ENCODE measurements around the gene AKR1D1. TPM values are rescaled to one million over a fixed set of nuclear protein-coding genes. Genes with fewer than 3 reads are reported as not detected.

The AKR1D1 gene
- total and polyA plus RNA-seq, 2 of the 13 experiments (the other 11 are each of a cell fraction or from before 2014, with no cell fraction given), result 6.9 to 37.0 TPM

DNA sequence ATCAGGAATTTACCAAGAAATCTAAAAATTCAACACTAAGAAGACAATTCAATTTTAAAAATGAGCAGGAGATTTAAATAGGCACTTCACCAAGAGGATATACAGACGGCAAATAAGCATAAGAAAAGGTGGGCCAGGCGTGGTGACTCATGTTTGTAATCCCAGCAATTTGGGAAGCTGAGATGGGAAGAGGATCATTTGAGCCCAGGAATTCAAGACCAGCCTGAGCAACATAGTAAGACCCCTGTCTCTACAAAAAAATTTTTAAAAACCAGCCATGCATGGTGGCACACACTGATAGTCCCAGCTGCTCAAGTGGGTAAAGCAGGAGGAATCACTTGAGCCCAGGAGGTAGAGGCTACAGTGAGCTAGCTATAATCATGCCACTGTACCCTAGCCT is 3.5 kb upstream of the AKR1D1 start:
- no peak for DNase-seq (ENCODE audit: low spot score)
- H3K9ac ChIP-seq (ENCODE audit: insufficient read depth, low read depth, low read length), result no peak overlapping the region
- H3K27ac ChIP-seq (ENCODE audit: extremely low read length, insufficient read depth, low read length), result no peak overlapping the region
- TF ChIP-seq XBP1 (CRISPR knock-in tag; IDR thresholded peaks at IDR 0.05) (no peak), CCDC6 (CRISPR knock-in tag; IDR thresholded peaks at IDR 0.05) (no peak), HCFC1 (IDR thresholded peaks at IDR 0.05; ENCODE audit: low read depth, low read length) (no peak), TBX3 (IDR thresholded peaks at IDR 0.05; ENCODE audit: borderline replicate concordance) (no peak), MED1 (CRISPR knock-in tag; IDR thresholded peaks at IDR 0.05) (no peak), IKZF5 (CRISPR knock-in tag; IDR thresholded peaks at IDR 0.05) (no peak), BORCS8-MEF2B (CRISPR knock-in tag; IDR thresholded peaks at IDR 0.05) (no peak), MIER2 (CRISPR knock-in tag; IDR thresholded peaks at IDR 0.05) (no peak)
- TF ChIP-seq, protein P1, sequence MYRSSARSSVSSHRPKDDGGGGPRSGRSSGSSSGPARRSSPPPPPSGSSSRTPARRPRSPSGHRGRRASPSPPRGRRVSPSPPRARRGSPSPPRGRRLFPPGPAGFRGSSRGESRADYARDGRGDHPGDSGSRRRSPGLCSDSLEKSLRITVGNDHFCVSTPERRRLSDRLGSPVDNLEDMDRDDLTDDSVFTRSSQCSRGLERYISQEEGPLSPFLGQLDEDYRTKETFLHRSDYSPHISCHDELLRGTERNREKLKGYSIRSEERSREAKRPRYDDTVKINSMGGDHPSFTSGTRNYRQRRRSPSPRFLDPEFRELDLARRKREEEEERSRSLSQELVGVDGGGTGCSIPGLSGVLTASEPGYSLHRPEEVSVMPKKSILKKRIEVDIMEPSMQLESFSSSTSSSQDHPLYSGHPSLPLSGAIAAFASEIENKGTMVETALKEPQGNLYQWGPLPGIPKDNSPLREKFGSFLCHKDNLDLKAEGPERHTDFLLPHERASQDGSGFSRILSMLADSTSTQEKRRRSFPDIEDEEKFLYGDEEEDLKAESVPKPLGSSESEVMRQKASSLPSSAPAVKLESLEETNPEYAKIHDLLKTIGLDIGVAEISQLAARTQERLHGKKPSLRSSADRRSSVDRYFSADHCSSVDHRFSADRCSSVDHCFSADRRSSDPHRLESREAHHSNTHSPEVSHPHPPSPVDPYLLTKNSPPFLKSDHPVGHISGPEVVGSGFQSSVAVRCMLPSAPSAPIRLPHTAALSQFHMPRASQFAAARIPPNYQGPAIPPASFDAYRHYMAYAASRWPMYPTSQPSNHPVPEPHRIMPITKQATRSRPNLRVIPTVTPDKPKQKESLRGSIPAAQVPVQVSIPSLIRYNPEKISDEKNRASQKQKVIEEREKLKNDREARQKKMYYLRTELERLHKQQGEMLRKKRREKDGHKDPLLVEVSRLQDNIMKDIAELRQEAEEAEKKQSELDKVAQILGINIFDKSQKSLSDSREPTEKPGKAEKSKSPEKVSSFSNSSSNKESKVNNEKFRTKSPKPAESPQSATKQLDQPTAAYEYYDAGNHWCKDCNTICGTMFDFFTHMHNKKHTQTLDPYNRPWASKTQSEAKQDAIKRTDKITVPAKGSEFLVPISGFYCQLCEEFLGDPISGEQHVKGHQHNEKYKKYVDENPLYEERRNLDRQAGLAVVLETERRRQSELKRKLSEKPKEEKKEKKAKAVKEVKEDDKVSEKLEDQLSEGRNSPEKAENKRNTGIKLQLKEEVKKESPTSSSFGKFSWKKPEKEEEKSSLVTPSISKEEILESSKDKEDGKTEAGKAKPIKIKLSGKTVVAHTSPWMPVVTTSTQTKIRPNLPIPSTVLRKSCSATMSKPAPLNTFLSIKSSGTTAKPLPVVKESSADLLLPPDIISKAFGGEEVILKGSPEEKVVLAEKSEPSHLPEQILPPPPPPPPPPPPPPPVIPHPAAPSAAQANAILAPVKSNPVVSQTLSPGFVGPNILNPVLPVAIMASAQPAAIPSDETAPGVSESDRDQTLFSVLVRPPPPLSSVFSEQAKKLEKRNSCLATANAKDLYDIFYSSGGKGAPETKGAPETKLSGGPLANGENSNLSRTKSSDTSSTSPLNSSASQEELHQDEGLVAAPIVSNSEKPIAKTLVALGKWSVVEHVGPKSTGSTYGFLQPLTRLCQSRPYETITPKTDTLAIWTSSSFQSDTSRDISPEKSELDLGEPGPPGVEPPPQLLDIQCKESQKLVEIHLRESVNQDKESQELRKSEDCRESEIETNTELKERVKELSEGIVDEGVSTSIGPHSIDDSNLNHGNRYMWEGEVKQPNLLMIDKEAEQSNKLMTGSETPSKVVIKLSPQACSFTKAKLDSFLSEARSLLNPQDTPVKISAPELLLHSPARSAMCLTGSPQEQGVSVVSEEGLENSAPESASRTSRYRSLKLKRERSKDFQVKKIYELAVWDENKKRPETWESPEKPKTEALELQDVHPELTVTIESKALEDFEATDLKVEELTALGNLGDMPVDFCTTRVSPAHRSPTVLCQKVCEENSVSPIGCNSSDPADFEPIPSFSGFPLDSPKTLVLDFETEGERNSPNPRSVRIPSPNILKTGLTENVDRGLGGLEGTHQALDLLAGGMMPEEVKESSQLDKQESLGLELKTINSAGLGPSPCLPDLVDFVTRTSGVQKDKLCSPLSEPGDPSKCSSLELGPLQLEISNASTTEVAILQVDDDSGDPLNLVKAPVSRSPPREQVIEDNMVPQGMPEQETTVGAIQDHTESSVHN (CRISPR knock-in tag; IDR thresholded peaks at IDR 0.05), result no peak
- TF ChIP-seq, protein P2, sequence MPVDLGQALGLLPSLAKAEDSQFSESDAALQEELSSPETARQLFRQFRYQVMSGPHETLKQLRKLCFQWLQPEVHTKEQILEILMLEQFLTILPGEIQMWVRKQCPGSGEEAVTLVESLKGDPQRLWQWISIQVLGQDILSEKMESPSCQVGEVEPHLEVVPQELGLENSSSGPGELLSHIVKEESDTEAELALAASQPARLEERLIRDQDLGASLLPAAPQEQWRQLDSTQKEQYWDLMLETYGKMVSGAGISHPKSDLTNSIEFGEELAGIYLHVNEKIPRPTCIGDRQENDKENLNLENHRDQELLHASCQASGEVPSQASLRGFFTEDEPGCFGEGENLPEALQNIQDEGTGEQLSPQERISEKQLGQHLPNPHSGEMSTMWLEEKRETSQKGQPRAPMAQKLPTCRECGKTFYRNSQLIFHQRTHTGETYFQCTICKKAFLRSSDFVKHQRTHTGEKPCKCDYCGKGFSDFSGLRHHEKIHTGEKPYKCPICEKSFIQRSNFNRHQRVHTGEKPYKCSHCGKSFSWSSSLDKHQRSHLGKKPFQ (CRISPR knock-in tag; IDR thresholded peaks at IDR 0.05; ENCODE audit: insufficient replicate concordance), result no peak
- no peak for ATAC-seq
- H3K4me3 ChIP-seq (replicated peaks in 1 of 3; ENCODE audit: insufficient read depth in 1 of 3, low read depth in 2 of 3, low read length in 3 of 3), result no peak overlapping the region
- H3K27me3 ChIP-seq (ENCODE audit: control insufficient read depth in 1 of 2, insufficient read depth in 2 of 2, low read length in 2 of 2), result no peaks in the 10 kb centered on the region
- 100% methylated on average over 2 of the region's 2 CpGs for WGBS (ENCODE audit: low lambda C conversion rate)
- FAIRE-seq, result no peak
- H2AFZ ChIP-seq (ENCODE audit: low read length), result no peak overlapping the region
- BruUV-seq (replicated peaks), result no TSS peak
- H3K4me2 ChIP-seq (ENCODE audit: low read depth, low read length), result no peak overlapping the region
- peaks cover 45% of the 10 kb centered on the region for H3K4me1 ChIP-seq (ENCODE audit: insufficient read depth, low read length)
- in situ Hi-C loops (cut with HindIII; ENCODE audit: extremely low pct_ligation_motif_present, low pct_unique_long_range_greater_than_20kb) (no loop called here), intact Hi-C loops (cut with micrococcal nuclease; ENCODE audit: unreplicated experiment) (no loop called here)
- CTCF ChIA-PET (ENCODE audit: low intra/inter-chr PET ratio, low total read pairs), result no interaction called here
- H3K9me3 ChIP-seq (ENCODE audit: low read length), result peaks cover 38% of the 10 kb centered on the region
- H3K36me3 ChIP-seq (replicated peaks in 1 of 2; ENCODE audit: control insufficient read depth in 1 of 2, insufficient read depth in 2 of 2, low read length in 2 of 2), result no peaks in the 10 kb centered on the region; a peak in 1 of 5 replicates
- H3K79me2 ChIP-seq (ENCODE audit: insufficient read depth, low read length), result no peaks in the 10 kb centered on the region
- POLR2A ChIA-PET, result no interaction called here
- H4K20me1 ChIP-seq (ENCODE audit: insufficient read depth, low read length), result no peaks in the 10 kb centered on the region

Measured in HepG2 (cell line).